K562 (cell line): Measurements from ENCODE around the gene CNPY2.

Experiments
- JUN ChIP-seq, 2 experiments: sonication (generic) in 1 of 2; formaldehyde crosslinking in 1 of 2; IDR thresholded peaks; 2 replicates each; pipeline versions ENCODE4 v1.6.1 to v1.8.0; 2012 to 2022; ENCODE audit warnings: borderline replicate concordance in 2 of 2, mild to moderate bottlenecking in 2 of 2, improper control_type of control experiment in 1 of 2, low read depth in 1 of 2, low read length in 1 of 2, missing genetic modification reagents in 1 of 2
- POLR2AphosphoS5 ChIP-seq: IDR thresholded peaks from 2 replicates; pipeline ENCODE4 v1.6.1; 2011; ENCODE audit warnings: mild to moderate bottlenecking, low read depth, low read length, moderate library complexity; ENCODE audit not compliant: control insufficient read depth, insufficient read depth
- ZNF282 ChIP-seq: sonication (generic); formaldehyde crosslinking; IDR thresholded peaks from 2 replicates; pipeline ENCODE4 v1.8.1; 2023; ENCODE audit warnings: missing genetic modification reagents
- TF ChIP-seq, protein P1 (sequence below): fragments of 450-650 bp; IDR thresholded peaks from 2 replicates; pipeline ENCODE4 v1.6.1; 2016; ENCODE audit warnings: antibody characterized with exemption
- TF ChIP-seq, protein P2 (sequence below), 3 experiments: IDR thresholded peaks in 2 of 3; conservative IDR thresholded peaks in 1 of 3; 2 replicates each; pipeline ENCODE4 v1.5.1; 2011 to 2012; ENCODE audit warnings: low read length in 3 of 3, mild to moderate bottlenecking in 3 of 3, control low read depth in 2 of 3, improper control_type of control experiment in 1 of 3, inconsistent platforms in 1 of 3, low read depth in 1 of 3, mixed read lengths in 1 of 3, moderate library complexity in 1 of 3; ENCODE audit not compliant: insufficient read depth in 2 of 3
- TF ChIP-seq, protein P3 (sequence below), 2 experiments: IDR thresholded peaks; 2 replicates each; pipeline ENCODE4 v1.6.1; 2012; ENCODE audit warnings: improper control_type of control experiment in 2 of 2, low read depth in 2 of 2, low read length in 2 of 2, borderline replicate concordance in 1 of 2

DNA sequence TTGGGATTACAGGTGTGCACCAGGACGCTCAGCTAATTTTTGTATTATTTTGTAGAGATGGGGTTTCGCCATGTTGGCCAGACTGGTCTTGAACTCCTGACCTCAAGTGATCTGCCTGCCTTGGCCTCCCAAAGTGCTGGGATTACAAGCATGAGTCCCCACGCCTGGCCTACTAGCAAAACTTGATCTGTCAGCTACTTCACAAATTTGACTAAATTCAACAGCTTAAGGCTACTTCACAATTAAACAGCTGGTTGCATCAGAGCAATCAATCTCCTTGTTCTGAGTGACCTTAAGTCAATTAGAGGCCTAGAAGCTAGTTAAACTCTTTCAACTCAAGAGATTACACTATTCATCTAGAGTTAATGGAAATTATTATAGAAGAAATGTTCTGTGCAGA, 36.9 kb downstream of the CNPY2 start:
- TF ChIP-seq POLR2AphosphoS5: no peak
- TF ChIP-seq JUN (IDR thresholded peaks at IDR 0.05; ENCODE audit: borderline replicate concordance, low read depth, low read length): no peak
- TF ChIP-seq JUN (CRISPR knock-in tag; IDR thresholded peaks at IDR 0.05; ENCODE audit: borderline replicate concordance): no peak
- TF ChIP-seq, protein P1, sequence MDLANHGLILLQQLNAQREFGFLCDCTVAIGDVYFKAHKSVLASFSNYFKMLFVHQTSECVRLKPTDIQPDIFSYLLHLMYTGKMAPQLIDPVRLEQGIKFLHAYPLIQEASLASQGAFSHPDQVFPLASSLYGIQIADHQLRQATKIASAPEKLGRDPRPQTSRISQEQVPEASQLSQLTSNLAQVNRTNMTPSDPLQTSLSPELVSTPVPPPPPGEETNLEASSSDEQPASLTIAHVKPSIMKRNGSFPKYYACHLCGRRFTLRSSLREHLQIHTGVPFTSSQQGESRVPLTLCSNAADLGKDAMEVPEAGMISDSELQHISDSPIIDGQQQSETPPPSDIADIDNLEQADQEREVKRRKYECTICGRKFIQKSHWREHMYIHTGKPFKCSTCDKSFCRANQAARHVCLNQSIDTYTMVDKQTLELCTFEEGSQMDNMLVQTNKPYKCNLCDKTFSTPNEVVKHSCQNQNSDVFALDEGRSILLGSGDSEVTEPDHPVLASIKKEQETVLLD: no peak
- TF ChIP-seq, protein P2, sequence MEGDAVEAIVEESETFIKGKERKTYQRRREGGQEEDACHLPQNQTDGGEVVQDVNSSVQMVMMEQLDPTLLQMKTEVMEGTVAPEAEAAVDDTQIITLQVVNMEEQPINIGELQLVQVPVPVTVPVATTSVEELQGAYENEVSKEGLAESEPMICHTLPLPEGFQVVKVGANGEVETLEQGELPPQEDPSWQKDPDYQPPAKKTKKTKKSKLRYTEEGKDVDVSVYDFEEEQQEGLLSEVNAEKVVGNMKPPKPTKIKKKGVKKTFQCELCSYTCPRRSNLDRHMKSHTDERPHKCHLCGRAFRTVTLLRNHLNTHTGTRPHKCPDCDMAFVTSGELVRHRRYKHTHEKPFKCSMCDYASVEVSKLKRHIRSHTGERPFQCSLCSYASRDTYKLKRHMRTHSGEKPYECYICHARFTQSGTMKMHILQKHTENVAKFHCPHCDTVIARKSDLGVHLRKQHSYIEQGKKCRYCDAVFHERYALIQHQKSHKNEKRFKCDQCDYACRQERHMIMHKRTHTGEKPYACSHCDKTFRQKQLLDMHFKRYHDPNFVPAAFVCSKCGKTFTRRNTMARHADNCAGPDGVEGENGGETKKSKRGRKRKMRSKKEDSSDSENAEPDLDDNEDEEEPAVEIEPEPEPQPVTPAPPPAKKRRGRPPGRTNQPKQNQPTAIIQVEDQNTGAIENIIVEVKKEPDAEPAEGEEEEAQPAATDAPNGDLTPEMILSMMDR (IDR thresholded peaks at IDR 0.05 in 2 of 3, conservative IDR thresholded peaks at IDR 0.05 in 1 of 3; ENCODE audit: insufficient read depth in 2 of 3, low read depth in 1 of 3, low read length in 3 of 3): no peak
- no peak for TF ChIP-seq ZNF282 (CRISPR knock-in tag)
- TF ChIP-seq, protein P3, sequence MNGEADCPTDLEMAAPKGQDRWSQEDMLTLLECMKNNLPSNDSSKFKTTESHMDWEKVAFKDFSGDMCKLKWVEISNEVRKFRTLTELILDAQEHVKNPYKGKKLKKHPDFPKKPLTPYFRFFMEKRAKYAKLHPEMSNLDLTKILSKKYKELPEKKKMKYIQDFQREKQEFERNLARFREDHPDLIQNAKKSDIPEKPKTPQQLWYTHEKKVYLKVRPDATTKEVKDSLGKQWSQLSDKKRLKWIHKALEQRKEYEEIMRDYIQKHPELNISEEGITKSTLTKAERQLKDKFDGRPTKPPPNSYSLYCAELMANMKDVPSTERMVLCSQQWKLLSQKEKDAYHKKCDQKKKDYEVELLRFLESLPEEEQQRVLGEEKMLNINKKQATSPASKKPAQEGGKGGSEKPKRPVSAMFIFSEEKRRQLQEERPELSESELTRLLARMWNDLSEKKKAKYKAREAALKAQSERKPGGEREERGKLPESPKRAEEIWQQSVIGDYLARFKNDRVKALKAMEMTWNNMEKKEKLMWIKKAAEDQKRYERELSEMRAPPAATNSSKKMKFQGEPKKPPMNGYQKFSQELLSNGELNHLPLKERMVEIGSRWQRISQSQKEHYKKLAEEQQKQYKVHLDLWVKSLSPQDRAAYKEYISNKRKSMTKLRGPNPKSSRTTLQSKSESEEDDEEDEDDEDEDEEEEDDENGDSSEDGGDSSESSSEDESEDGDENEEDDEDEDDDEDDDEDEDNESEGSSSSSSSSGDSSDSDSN (IDR thresholded peaks at IDR 0.05; ENCODE audit: borderline replicate concordance in 1 of 2, low read depth in 2 of 2, low read length in 2 of 2): no peak
